ENCODE measurements around the gene SELP.
A peak's percentile ranks its signal among the peaks of the same experiment; 100 is the strongest.

Gene SELP

DNA sequence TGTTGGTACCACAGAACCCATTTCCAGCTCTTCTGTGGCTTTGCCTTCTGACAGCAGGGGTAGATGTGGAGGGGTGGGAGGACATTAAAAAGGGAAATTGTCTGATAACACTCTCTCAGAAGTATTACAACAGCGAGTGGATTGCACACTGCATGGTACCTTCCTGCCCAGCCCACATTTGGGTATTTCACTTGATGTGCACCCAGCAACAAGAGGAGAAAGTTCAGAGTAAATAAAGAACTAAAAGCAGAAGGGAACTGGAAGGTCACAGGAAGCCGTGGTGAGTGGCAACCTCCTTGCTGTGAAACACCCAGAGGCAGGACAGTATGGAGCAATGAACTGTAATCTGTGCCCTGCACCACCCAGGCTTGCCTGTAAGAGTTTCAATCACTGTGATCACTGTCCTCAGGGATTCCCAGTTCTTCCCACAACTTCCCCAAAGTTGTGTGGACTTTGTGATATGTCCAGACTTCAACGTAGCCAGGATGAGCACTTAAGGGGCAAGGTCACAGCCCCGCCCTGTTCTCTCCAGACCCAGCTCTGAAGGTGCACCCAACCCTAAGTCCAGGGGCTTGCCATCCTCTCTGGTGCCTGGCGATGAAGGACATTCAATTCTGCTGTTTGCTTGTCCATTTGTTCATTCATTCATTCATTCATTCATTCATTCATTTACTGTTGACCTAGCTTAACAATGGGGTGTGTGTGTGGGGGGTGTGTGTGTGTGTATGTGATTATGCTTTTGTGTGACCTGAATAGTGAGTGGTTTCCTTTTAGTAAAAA is 25.0 kb downstream of the SELP start:
- Histone ChIP-seq H3K23ac (ENCODE audit: low read length) (no peak overlapping the region), H4K8ac (ENCODE audit: low read depth, low read length) (no peak overlapping the region), H3K56ac (ENCODE audit: low read length) (no peak overlapping the region), H3K9ac (ENCODE audit: low read length) (no peak overlapping the region), H2BK5ac (ENCODE audit: low read length) (no peak overlapping the region), H4K5ac (ENCODE audit: low read length) (no peak overlapping the region), H3K27ac (ENCODE audit: low read depth, low read length) (no peak overlapping the region), H3K36me3 (ENCODE audit: control insufficient read depth, insufficient read depth, low read length) (no peaks in the 10 kb centered on the region), H3K18ac (ENCODE audit: low read length) (no peak overlapping the region), H2BK120ac (ENCODE audit: low read depth, low read length) (no peak overlapping the region), H3K4ac (ENCODE audit: low read depth, low read length) (no peak overlapping the region), H2AK5ac (ENCODE audit: low read length) (no peak overlapping the region), H3K4me2 (ENCODE audit: low read length) (no peak overlapping the region), H3K79me1 (ENCODE audit: low read length) (no peaks in the 10 kb centered on the region), H3K4me1 (ENCODE audit: control insufficient read depth, low read depth, low read length) (no peaks in the 10 kb centered on the region), H2BK15ac (replicated peaks; ENCODE audit: low read depth) (no peak overlapping the region), H3K4me3 (ENCODE audit: low read length) (no peak overlapping the region), H3K27me3 (ENCODE audit: insufficient read depth, low read length, poor library complexity) (no peaks in the 10 kb centered on the region), H3K79me2 (ENCODE audit: control insufficient read depth, insufficient read depth, low read length) (no peaks in the 10 kb centered on the region)
- no peak for DNase-seq
- no CpG with 5 or more reads among the region's 5 CpGs for WGBS (ENCODE audit: extremely low coverage, insufficient coverage, low lambda C conversion rate)

DNA sequence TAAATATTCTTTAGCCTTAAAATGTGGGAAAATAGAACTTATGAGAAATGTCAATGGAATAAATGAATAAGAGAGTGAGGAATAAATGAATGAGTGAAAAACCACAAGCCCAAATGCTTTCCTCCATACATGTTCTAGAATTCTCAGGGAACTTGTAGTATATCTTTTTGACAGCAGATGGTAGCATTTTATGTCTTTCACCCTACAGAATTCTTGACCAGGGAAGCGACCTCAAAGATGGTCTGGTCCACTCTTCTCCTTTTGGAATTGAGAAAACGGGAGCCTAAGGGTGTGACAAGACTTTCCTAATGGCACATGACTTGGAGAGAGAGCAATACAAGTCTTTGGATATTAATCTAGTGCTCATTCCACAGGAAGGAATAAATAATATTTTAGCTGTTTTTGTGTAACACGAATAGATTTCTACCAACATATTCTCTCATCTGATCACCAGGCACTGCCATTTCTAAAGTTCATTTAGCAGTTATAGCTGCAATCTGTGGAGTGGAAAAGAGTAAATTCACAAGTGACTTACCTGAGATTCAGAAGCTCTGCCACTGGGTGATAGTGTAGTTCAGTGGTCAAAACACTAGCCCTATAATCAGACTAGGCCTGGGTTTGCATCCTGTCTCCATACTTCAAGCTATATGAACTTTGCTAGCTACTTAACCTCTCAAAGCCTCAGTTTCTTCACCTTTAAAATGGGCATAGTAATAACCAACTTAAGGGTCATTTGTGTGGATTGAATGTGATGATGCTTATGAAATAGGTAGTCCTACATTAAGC is 28.6 kb downstream of the SELP start:
- Histone ChIP-seq H3K27me3 (ENCODE audit: insufficient read depth, low read length, poor library complexity) (no peaks in the 10 kb centered on the region), H4K8ac (ENCODE audit: low read depth, low read length) (no peak overlapping the region), H3K4ac (ENCODE audit: low read depth, low read length) (no peak overlapping the region), H2AK5ac (ENCODE audit: low read length) (no peak overlapping the region), H3K9ac (ENCODE audit: low read length) (no peak overlapping the region), H3K18ac (ENCODE audit: low read length) (no peak overlapping the region), H3K4me3 (ENCODE audit: low read length) (no peak overlapping the region), H3K36me3 (ENCODE audit: control insufficient read depth, insufficient read depth, low read length) (no peaks in the 10 kb centered on the region), H3K4me1 (ENCODE audit: control insufficient read depth, low read depth, low read length) (no peaks in the 10 kb centered on the region), H3K56ac (ENCODE audit: low read length) (no peak overlapping the region), H2BK120ac (ENCODE audit: low read depth, low read length) (no peak overlapping the region), H3K23ac (ENCODE audit: low read length) (no peak overlapping the region), H3K4me2 (ENCODE audit: low read length) (no peak overlapping the region), H2BK5ac (ENCODE audit: low read length) (no peak overlapping the region), H3K79me2 (ENCODE audit: control insufficient read depth, insufficient read depth, low read length) (no peaks in the 10 kb centered on the region), H4K5ac (ENCODE audit: low read length) (no peak overlapping the region), H3K79me1 (ENCODE audit: low read length) (no peaks in the 10 kb centered on the region), H3K27ac (ENCODE audit: low read depth, low read length) (no peak overlapping the region), H2BK15ac (replicated peaks; ENCODE audit: low read depth) (no peak overlapping the region)
- DNase-seq, result peak; percentile 57
- WGBS (ENCODE audit: extremely low coverage, insufficient coverage, low lambda C conversion rate), result no CpG with 5 or more reads among the region's 3 CpGs

DNA sequence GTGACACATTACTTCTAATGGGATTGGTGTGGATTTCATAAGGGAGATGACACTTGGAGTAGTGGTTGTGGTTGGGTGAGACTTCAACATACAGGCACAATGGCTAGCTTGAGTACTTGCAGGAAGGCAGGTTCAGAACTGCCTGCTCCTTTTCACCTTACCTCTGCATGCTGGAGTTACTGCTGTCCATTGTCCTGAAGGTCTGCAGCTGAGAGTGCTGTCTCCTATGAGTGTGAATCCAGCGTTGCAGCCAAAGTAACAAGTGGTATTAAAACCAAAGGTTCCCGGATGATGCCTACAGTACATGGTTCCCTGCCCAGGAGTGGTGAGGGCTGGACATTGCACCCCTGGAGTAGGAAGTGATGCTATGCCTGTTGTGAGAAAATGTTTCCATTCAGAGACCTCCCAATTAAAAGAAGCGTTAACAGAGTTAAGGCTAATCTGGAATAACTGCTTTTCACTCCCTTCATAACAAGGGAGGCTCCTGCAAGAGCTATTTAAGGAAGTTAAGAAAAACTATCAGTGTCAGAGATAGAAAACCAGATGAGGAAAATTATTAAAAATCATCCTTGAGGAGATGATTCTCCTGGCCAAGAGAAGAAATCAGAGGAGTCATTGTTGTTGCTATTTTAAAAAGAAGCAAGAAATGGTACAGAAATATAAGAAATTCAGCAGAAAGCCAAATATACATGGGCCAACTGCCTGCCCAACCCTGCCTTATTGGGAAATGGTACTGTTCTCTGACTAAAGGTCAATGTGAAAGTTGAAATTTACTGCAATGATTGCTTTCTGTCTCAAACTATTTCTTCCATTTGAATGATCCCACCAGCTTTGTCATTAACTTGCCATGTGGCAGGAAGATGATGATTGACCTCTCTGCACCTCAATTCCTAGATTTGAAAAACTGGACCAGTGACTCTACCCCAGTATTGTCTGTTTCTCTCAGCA is 33.9 kb downstream of the SELP start:
- Histone ChIP-seq H2BK120ac (ENCODE audit: low read depth, low read length) (no peak overlapping the region), H3K56ac (ENCODE audit: low read length) (no peak overlapping the region), H3K9ac (ENCODE audit: low read length) (no peak overlapping the region), H3K79me1 (ENCODE audit: low read length) (no peaks in the 10 kb centered on the region), H3K18ac (ENCODE audit: low read length) (no peak overlapping the region), H2BK5ac (ENCODE audit: low read length) (no peak overlapping the region), H3K27ac (ENCODE audit: low read depth, low read length) (no peak overlapping the region), H3K36me3 (ENCODE audit: control insufficient read depth, insufficient read depth, low read length) (no peaks in the 10 kb centered on the region), H3K23ac (ENCODE audit: low read length) (no peak overlapping the region), H2BK15ac (replicated peaks; ENCODE audit: low read depth) (no peak overlapping the region), H3K4ac (ENCODE audit: low read depth, low read length) (no peak overlapping the region), H3K4me2 (ENCODE audit: low read length) (no peak overlapping the region), H4K8ac (ENCODE audit: low read depth, low read length) (no peak overlapping the region), H3K27me3 (ENCODE audit: insufficient read depth, low read length, poor library complexity) (no peaks in the 10 kb centered on the region), H3K4me1 (ENCODE audit: control insufficient read depth, low read depth, low read length) (no peaks in the 10 kb centered on the region), H3K79me2 (ENCODE audit: control insufficient read depth, insufficient read depth, low read length) (no peaks in the 10 kb centered on the region), H4K5ac (ENCODE audit: low read length) (no peak overlapping the region), H2AK5ac (ENCODE audit: low read length) (no peak overlapping the region), H3K4me3 (ENCODE audit: low read length) (no peak overlapping the region)
- DNase-seq, result peak; percentile 83
- WGBS (ENCODE audit: extremely low coverage, insufficient coverage, low lambda C conversion rate), result no CpG with 5 or more reads among the region's 3 CpGs

DNA sequence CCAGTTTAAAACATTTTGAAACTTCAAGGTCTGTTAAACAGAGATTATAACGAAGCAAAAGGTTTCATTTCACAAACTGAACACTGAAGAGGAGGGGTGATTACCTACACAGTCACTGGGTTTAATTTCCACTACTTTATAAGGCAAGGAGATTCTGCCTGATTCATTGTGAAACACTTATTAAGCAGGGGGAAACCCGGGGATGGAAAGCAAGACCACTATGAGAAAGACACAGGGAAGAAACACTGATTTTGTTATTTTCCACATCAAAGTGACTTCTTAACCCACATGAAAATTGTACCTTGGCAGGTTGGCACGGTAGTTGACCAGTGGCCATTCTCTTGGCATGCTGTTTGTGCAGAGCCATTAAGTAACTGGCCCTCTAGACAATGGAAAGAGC is 35.5 kb downstream of the SELP start:
- no peaks in the 10 kb centered on the region for H3K36me3 ChIP-seq (ENCODE audit: control insufficient read depth, insufficient read depth, low read length)
- WGBS (ENCODE audit: extremely low coverage, insufficient coverage, low lambda C conversion rate), result no CpG with 5 or more reads among the region's 3 CpGs
- H3K18ac ChIP-seq (ENCODE audit: low read length), result no peak overlapping the region
- no peak overlapping the region for H3K4me2 ChIP-seq (ENCODE audit: low read length)
- H3K4me1 ChIP-seq (ENCODE audit: control insufficient read depth, low read depth, low read length), result no peaks in the 10 kb centered on the region
- H2BK120ac ChIP-seq (ENCODE audit: low read depth, low read length), result no peak overlapping the region
- no peak overlapping the region for H3K4ac ChIP-seq (ENCODE audit: low read depth, low read length)
- no peak overlapping the region for H2BK5ac ChIP-seq (ENCODE audit: low read length)
- H2AK5ac ChIP-seq (ENCODE audit: low read length), result no peak overlapping the region
- no peak overlapping the region for H3K9ac ChIP-seq (ENCODE audit: low read length)
- no peaks in the 10 kb centered on the region for H3K27me3 ChIP-seq (ENCODE audit: insufficient read depth, low read length, poor library complexity)
- H3K79me2 ChIP-seq (ENCODE audit: control insufficient read depth, insufficient read depth, low read length), result no peaks in the 10 kb centered on the region
- H2BK15ac ChIP-seq (replicated peaks; ENCODE audit: low read depth), result no peak overlapping the region
- no peak for DNase-seq
- H4K5ac ChIP-seq (ENCODE audit: low read length), result no peak overlapping the region
- no peaks in the 10 kb centered on the region for H3K79me1 ChIP-seq (ENCODE audit: low read length)
- H3K4me3 ChIP-seq (ENCODE audit: low read length), result no peak overlapping the region
- no peak overlapping the region for H3K23ac ChIP-seq (ENCODE audit: low read length)
- H3K27ac ChIP-seq (ENCODE audit: low read depth, low read length), result no peak overlapping the region
- no peak overlapping the region for H4K8ac ChIP-seq (ENCODE audit: low read depth, low read length)
- no peak overlapping the region for H3K56ac ChIP-seq (ENCODE audit: low read length)

DNA sequence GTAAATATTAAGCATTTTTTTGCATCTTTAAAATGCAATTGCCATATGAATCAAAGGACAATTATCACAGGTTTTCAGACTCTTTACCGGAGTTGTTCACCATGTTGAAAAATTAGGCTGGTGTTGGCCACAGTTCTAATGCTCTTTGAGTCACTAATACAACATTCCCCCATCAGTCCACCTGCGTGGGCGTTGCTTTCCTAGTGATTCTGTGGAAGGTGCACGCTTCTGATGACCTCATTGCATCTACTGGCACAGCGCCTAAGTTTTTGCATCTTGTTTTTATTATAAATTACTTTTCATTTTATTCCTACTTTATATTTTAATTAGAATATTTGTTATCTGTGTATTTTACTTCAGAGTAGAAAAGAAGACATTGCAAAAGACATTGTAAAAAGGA is 39.0 kb downstream of the SELP start:
- WGBS (ENCODE audit: extremely low coverage, insufficient coverage, low lambda C conversion rate), result no CpG with 5 or more reads among the region's 5 CpGs
- Histone ChIP-seq H2BK15ac (replicated peaks; ENCODE audit: low read depth) (no peak overlapping the region), H2BK5ac (ENCODE audit: low read length) (no peak overlapping the region), H3K36me3 (ENCODE audit: control insufficient read depth, insufficient read depth, low read length) (no peaks in the 10 kb centered on the region), H3K4me1 (ENCODE audit: control insufficient read depth, low read depth, low read length) (peaks cover 1% of the 10 kb centered on the region), H3K4me3 (ENCODE audit: low read length) (no peak overlapping the region), H3K18ac (ENCODE audit: low read length) (no peak overlapping the region), H4K5ac (ENCODE audit: low read length) (no peak overlapping the region), H3K79me2 (ENCODE audit: control insufficient read depth, insufficient read depth, low read length) (no peaks in the 10 kb centered on the region), H3K4me2 (ENCODE audit: low read length) (no peak overlapping the region), H3K56ac (ENCODE audit: low read length) (no peak overlapping the region), H3K9ac (ENCODE audit: low read length) (no peak overlapping the region), H4K8ac (ENCODE audit: low read depth, low read length) (no peak overlapping the region), H3K4ac (ENCODE audit: low read depth, low read length) (no peak overlapping the region), H3K27ac (ENCODE audit: low read depth, low read length) (no peak overlapping the region), H3K27me3 (ENCODE audit: insufficient read depth, low read length, poor library complexity) (no peaks in the 10 kb centered on the region), H3K23ac (ENCODE audit: low read length) (no peak overlapping the region), H3K79me1 (ENCODE audit: low read length) (no peaks in the 10 kb centered on the region), H2AK5ac (ENCODE audit: low read length) (no peak overlapping the region), H2BK120ac (ENCODE audit: low read depth, low read length) (no peak overlapping the region)
- DNase-seq, result no peak

Measured in mesendoderm (in vitro differentiated cells).